Stimulated activated CD4-positive, alpha-beta T cell treated with anti-CD3 and anti-CD28 coated beads, Interleukin-1b, Interleukin-23, amount 100 ng/mL, for 48 hours (primary cell): Measurements from ENCODE around the gene CDC123.
A peak's percentile ranks its signal among the peaks of the same experiment; 100 is the strongest.
"Not testable (repeated sequence)": the region's sequence is repeated elsewhere in the genome, so short reads cannot be mapped to it uniquely, and the experiment has no call there.

Source experiments
- DNase-seq: peaks from one replicate; pipeline ENCODE4 v3.0.0-alpha.2; 2020

Gene CDC123

DNA sequence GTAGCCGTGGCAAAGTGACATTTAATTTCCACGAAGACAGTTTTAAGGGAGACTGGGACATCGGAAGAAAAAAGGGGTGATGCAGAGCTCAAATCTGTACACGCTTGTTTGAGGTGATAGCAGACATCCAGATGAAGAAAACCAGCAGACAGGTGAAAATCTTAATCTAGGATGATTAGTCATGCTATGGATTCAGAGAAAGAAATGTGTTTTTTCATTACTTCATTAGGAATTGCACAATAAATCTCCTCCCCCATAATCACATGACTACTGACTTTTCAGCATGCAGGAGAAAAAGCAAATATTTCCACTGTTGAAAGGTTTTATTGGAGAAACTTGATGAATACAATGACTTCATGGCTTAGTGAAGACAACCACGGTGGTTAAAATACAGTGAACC lies 2.8 kb upstream of the CDC123 start:
- DNase-seq: no peak

DNA sequence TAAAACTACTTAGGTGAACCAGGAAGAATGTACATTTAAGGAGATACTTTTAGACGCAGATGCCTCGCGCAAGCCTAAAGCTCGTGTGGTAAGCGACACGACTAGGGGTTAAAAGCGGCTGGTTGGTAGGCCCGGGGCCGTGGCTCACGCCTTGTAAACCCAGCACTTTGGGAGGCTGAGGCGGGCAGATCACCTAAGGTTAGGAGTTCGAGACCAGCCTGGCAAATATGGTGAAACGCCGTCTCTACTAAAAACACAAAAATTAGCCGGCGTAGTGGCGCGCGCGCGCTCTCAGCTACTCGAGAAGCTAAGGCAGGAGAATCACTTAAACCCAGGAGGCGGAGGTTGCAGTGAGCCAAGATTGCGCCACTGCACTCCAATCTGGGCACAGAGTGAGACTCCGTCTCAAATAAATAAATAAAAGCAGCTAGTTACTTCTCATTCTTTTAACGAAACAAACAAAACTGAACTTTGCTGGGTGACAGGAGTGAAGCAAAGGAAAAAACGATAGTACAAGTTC lies 1.2 kb upstream of the CDC123 start:
- DNase-seq: peak; percentile 44

GRCh38 chr10:12195281-12195602 lies 746 bp upstream of the CDC123 start:
- DNase-seq: no peak

DNA sequence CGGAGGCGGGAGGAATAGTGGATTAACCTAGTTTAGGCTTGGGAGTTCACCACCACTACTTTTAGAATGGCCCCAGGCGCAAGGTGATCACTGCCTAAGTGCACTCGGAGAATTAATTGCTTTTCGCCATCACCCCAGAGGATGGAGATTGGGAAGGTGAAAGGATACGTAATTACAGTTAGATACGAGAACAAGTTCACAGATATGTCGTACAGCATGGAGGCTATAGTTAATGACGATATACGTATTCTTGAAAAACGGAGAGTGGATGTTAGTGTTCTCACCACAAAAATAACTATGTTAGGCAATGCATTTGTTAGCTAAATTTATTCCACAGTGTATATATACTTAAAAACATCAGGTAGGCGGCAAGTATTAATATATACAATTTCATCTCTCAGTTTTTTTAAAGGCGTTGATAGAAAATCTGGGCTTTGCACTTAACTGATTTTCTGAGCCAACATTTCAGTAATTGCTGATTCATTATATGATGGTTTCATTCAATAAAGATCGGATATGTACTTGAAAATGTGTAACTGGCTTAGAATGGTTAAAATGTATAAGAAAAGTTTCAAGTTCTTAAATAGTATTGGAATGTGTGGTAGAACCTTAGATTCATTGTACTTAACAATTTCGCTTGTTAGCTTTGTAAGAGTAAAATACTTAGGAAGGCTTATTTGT lies 683 bp downstream of the CDC123 start:
- no peak for DNase-seq

DNA sequence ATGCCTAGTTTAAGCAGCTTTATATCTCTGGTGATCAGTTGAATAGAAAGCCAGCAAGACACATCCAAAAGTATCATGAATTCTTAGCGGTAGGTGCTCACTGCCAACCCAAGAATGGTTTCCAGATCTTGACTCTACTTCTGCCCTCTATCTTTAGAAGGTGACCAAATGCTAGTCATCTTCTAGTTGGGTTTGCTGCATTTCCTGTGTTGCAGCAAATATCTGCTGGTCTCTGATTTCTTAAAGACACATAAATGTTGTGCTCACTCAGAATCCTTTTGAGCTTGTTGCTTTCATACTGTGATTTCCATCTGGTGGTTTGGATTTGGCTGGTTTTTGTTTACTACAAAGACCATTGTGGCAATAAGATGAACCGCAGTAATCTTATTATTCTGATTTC lies 2.2 kb downstream of the CDC123 start:
- DNase-seq: no peak

DNA sequence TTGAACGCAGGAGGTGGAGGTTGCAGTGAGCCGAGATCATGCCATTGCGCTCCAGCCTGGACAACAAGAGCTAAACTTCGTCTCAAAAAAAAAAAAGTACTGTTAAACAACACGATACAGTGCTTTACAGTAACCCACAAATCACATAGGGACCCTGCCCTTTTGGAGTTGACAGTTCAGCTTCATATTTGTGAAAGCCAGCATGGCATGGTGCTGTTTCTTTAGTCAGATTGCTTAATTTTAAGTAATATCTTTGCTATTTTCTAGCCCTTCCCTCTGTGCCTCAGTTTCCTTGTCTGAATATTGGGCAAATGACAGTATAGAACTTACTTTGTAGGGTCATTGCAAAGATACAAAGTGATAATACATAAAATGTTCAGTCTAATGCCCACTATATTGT lies 4.9 kb downstream of the CDC123 start:
- DNase-seq: no peak

DNA sequence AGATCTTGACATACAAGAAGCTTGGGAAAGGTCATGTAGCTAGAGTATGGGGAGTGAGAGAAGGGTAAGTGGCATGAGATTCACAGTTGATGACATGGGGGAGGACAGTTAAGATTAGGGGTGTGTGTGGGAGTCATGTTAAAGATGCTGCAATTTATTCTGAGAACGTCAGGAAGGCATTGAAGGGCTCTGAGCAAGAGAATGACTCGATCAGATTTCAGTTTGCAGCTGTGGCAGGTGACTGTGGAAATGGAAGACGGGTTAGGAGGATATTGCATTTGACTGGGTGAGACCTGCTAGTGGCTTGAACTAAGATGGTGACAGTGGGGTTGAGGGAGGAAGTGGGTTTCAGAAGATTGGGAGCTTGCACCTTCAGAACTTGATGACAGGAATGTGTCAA lies 5.6 kb downstream of the CDC123 start:
- peak; percentile 30 for DNase-seq

GRCh38 chr10:12202226-12202625 lies 6.2 kb downstream of the CDC123 start:
- no peak for DNase-seq

DNA sequence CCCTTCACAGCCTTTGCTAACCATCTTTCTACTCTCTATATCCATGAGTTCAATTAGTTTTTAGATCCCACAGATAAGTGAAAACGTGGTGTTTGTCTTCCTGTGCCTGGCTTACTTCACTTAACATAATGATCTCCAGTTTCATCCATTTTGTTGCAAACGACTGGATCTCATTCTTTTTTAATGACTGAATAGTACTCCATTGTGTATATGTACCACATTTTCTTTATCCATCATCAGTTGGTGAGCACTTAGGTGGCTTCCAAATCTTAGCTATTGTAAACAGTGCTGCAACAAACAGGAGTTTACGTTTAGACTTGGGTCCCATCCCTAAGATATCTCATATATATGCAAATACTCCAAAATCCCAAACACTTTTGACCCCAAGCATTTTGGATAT lies 9.1 kb downstream of the CDC123 start:
- no peak for DNase-seq

GRCh38 chr10:12207114-12207513 lies 11.1 kb downstream of the CDC123 start:
- no peak for DNase-seq

- no peak for DNase-seq
Measured at GRCh38 chr10:12208460-12208859, 12.5 kb downstream of the CDC123 start.

DNA sequence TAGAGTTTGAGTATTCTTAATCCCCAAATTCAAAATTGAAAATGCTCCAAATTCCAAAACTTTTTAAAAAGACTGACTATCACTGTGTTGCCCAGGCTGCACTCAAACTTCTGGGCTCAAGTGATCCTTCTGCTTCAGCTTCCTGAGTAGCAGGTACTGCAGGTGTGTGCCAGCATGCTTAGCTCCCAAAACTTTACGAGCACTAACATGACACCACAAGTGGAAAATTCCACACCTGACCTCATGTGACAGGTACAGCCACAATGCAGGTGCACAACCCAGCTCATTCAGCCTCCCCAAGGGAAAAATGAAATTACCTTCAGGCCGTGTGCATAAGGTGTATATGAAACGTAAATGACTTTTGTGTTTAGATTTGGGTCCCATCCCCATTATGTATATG lies 16.5 kb downstream of the CDC123 start:
- no peak for DNase-seq

GRCh38 chr10:12213621-12214020 lies 17.6 kb downstream of the CDC123 start:
- no peak for DNase-seq

GRCh38 chr10:12214093-12214492 lies 18.1 kb downstream of the CDC123 start:
- DNase-seq: no peak

- DNase-seq: no peak
Measured at GRCh38 chr10:12214763-12215218, 18.8 kb downstream of the CDC123 start.

GRCh38 chr10:12218991-12219390 lies 23.0 kb downstream of the CDC123 start:
- no peak for DNase-seq

GRCh38 chr10:12221323-12222298 lies 25.6 kb downstream of the CDC123 start:
- DNase-seq: no peak

DNA sequence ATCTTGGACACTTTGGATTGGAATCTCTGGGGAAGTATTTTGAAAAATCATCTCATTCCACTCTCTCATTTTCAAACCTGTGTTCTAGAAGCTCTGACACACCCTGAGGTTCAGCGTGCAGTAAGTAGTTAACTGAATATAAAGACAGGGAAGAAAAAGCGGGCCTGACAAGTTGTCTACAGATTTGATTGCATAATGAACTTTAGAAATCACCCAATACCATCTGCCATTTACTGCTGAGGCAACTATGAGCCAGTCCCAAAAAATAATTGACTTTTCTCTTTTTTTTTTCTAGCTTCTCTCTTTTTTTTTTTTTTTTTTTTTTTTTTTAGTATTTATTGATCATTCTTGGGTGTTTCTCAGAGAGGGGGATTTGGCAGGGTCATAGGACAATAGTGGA lies 29.5 kb downstream of the CDC123 start:
- DNase-seq: no peak

DNA sequence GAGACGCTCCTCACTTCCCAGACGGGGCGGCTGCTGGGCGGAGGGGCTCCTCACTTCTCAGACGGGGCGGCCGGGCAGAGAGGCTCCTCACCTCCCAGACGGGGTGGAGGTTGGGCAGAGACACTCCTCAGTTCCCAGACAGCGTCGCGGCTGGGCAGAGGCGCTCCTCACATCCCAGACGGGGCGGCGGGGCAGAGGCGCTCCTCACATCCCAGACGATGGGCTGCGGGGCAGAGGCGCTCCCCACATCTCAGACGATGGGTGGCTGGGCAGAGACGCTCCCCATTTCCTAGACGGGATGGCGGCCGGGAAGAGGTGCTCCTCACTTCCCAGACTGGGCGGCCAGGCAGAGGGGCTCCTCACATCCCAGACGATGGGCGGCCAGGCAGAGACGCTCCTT lies 30.4 kb downstream of the CDC123 start:
- DNase-seq: not testable (repeated sequence)

DNA sequence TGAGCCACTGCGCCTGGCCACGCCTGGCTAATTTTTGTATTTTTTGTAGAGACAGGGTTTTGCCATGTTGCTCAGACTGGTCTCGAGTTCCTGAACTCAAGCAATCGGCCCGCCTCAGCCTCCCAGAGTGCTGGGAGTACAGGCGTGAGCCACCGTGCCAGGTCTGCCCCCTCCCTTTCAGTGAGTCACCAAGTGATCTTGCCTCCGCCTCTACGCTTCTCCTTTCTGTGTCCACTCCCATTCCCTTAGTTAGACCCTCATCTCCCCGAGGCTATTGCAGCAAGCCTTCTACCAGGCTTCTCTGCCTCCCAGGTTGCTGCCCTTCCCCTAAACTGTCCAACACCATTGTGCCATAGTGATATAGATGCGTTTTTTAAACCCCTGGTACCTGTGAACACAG lies 32.9 kb downstream of the CDC123 start:
- no peak for DNase-seq

GRCh38 chr10:12234687-12235086 lies 38.7 kb downstream of the CDC123 start:
- DNase-seq: not testable (repeated sequence)

DNA sequence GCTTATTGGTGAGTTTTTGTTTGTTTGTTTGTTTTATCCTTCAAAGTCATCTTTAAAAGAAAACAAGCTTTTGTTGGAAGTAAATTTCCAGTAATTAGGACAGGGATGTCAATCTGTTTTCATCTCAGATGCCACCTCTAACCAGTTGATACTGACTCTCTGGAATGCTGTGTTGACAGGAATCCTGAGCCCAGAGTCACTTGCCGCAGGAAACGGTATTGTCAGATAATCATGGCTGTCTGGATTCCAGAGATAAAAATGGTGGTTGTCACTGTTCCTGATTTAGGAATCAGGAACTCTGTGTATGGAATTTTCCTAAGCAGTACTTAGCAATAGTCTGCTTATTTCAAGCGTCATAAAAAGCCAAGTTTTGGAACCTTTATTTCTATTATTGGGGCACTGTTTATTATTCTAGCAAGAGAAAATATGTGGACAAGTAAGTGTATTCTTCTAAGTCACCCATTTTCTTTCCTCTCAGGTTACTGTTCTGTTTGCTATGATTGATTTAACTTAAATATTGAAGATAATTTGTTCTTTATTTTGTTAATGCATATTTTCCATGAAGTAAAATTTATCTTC lies 39.2 kb downstream of the CDC123 start:
- DNase-seq: no peak

DNA sequence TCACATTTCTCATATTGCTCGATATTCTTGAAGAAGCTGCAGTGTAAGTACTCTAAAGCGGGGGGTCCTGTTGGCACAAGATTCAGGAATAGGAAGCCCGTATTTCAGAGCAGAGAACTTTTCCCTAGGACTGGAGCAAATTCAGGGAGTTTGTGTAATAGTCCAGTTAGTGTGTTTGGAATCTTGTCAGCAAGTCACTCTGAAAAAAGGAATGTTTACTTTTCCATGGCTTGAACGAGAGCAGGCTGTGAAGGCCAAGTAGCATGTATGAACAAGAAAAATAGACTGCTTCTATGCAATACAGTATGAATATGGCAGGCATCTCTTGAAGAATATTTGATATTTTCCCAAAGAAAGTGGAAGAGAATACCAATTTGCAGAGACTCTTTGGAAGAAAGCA lies 39.8 kb downstream of the CDC123 start:
- no peak for DNase-seq
